GM12878 (cell line): ENCODE data around the gene HECTD3. TPM values are rescaled to one million over a fixed set of nuclear protein-coding genes. Genes with fewer than 3 reads are reported as not detected.

ENCODE experiments used
- ASH2L ChIP-seq: fragments of 300-600, 200-600 bp; sonication (generic); IDR thresholded peaks from 2 replicates; pipeline ENCODE4 v1.6.1; 2017; ENCODE audit warnings: low read depth, mild to moderate bottlenecking, borderline replicate concordance
- ATF3 ChIP-seq: IDR thresholded peaks from 2 replicates; pipeline ENCODE4 v1.6.1; 2011; ENCODE audit warnings: low read depth, mild to moderate bottlenecking, low read length, moderate library complexity, borderline replicate concordance; ENCODE audit errors: extremely low read depth
- BCL11A ChIP-seq: IDR thresholded peaks from 2 replicates; pipeline ENCODE4 v1.6.1; 2011; ENCODE audit warnings: low read depth, low read length
- PRDM15 ChIP-seq: fragments of 450-650 bp; formaldehyde crosslinking; IDR thresholded peaks from 2 replicates; pipeline ENCODE4 v1.4.0; 2020; ENCODE audit warnings: mild to moderate bottlenecking, moderate library complexity
- RBBP5 ChIP-seq: fragments of 200-600 bp; sonication (generic); conservative IDR thresholded peaks from 2 replicates; pipeline ENCODE4 v1.6.1; 2016
- SREBF2 ChIP-seq: IDR thresholded peaks from 2 replicates; pipeline ENCODE4 v1.6.1; 2012; ENCODE audit warnings: mild to moderate bottlenecking, low read length
- polyA plus RNA-seq, 11 experiments: library from polyadenylated mRNA; depleted of rRNA in 4 of 11; unstranded in 6 of 11; stranded (reverse) in 5 of 11; fragments of >200 nt; fragmentation: Nextera tagmentation in 4 of 11; fragmentation: Illumina TruSeq in 1 of 11; extraction: Ambion mirVana in 4 of 11; extraction: Trizol in 1 of 11; gene quantifications; 1 replicate in 1 of 11; 2 replicates in 10 of 11; pipeline versions ENCODE4 v1.2.1 to v1.2.3, GENCODE V29; 2011 to 2016; ENCODE audit warnings: inconsistent platforms in 2 of 11, missing spikeins in 2 of 11, low read depth in 1 of 11
- total RNA-seq, 4 experiments: library from RNA; depleted of rRNA in 3 of 4; stranded (reverse); fragments of >200 nt in 3 of 4; fragmentation: Illumina TruSeq in 1 of 4; extraction: Trizol in 1 of 4; gene quantifications; 2 replicates each; pipeline versions ENCODE4 v1.2.1 to v1.2.3, GENCODE V29; 2013 to 2021

The HECTD3 gene
- total and polyA plus RNA-seq, 10 of the 15 experiments (the other 5 are each of a cell fraction or from before 2014, with no cell fraction given) = 3.4 to 30.4 (median 22.6) TPM

- TF ChIP-seq RBBP5 = no peak
- no peak for TF ChIP-seq PRDM15 (CRISPR knock-in tag)
- no peak for TF ChIP-seq ASH2L
- TF ChIP-seq ATF3 = no peak
- TF ChIP-seq SREBF2 = no peak
- TF ChIP-seq BCL11A = no peak
Measured at GRCh38 chr1:44988531-44989156, 22.5 kb downstream of the HECTD3 start (continued).
